ENCODE data around the gene ZNF511. TPM values are rescaled to one million over a fixed set of nuclear protein-coding genes. Genes with fewer than 3 reads are reported as not detected.
A peak's percentile ranks its signal among the peaks of the same experiment; 100 is the strongest.

ZNF511 gene
- total RNA-seq, 1 experiment from 2014 or later, result 49.0 TPM

- no peak for TF ChIP-seq RAD21 (IDR thresholded peaks at IDR 0.05; ENCODE audit: low read depth)
- no peak for TF ChIP-seq EZH2phosphoT487 (IDR thresholded peaks at IDR 0.05; ENCODE audit: borderline replicate concordance)
- TF ChIP-seq REST (IDR thresholded peaks at IDR 0.05; ENCODE audit: low read depth), result no peak
Observed at GRCh38 chr10:133350283-133350949, 41.7 kb downstream of the ZNF511 start (continued).

GRCh38 chr10:133350950-133351329, 42.2 kb downstream of the ZNF511 start:
- H3K4me2 ChIP-seq (ENCODE audit: low read length), result no peak overlapping the region
- ChIA-PET RAD21 (ENCODE audit: low non-redundant PET in 1 of 2, low total read pairs in 2 of 2, uncharacterized antibody in 2 of 2, unreplicated experiment in 2 of 2) (no interaction called here), CTCF (no interaction called here), POLR2A (interaction anchor here (0.6 kb wide), 1 partner anchor 22 kb away, joined by 3 read pairs; no protein-coding TSS in a partner anchor)
- H3K36me3 ChIP-seq (ENCODE audit: control insufficient read depth in 1 of 2, insufficient read depth in 2 of 2, low read length in 2 of 2), result no peaks in the 10 kb centered on the region
- H4K20me1 ChIP-seq (ENCODE audit: insufficient read depth), result no peaks in the 10 kb centered on the region
- BruUV-seq (replicated peaks), result no TSS peak
- H2AFZ ChIP-seq (ENCODE audit: low read depth, low read length, poor library complexity, severe bottlenecking), result no peak overlapping the region
- no peaks in the 10 kb centered on the region for H3K4me1 ChIP-seq (ENCODE audit: control insufficient read depth in 1 of 2, insufficient read depth in 2 of 2, low read length in 2 of 2)
- no peak overlapping the region for H3K4me3 ChIP-seq (replicated peaks in 1 of 2; ENCODE audit: low read depth in 1 of 2, low read length in 2 of 2)
- no peaks in the 10 kb centered on the region; the same call in 1 of the 2 replicates for H3K79me2 ChIP-seq (ENCODE audit: insufficient read depth, low read length)
- ATAC-seq (no peak), DNase-seq (ENCODE audit: low read depth, low spot score) (no peak)
- H3K9me2 ChIP-seq (ENCODE audit: insufficient read depth), result no peaks in the 10 kb centered on the region
- H3K27ac ChIP-seq (ENCODE audit: low read depth, low read length), result no peak overlapping the region
- intact Hi-C loops (cut with micrococcal nuclease), result no loop called here
- H3K9me3 ChIP-seq (ENCODE audit: control insufficient read depth in 1 of 2, insufficient read depth in 1 of 2, low read depth in 1 of 2, low read length in 2 of 2), result no peaks in the 10 kb centered on the region
- TF ChIP-seq ELF1 (IDR thresholded peaks at IDR 0.05; ENCODE audit: borderline replicate concordance, low read depth) (no peak), SP1 (IDR thresholded peaks at IDR 0.05; ENCODE audit: low read depth) (no peak), EGR1 (IDR thresholded peaks at IDR 0.05; ENCODE audit: low read depth) (no peak), REST (IDR thresholded peaks at IDR 0.05; ENCODE audit: low read depth) (no peak), CTCF (IDR thresholded peaks at IDR 0.05 in 2 of 3, conservative IDR thresholded peaks at IDR 0.05 in 1 of 3; ENCODE audit: borderline replicate concordance in 1 of 3, insufficient read depth in 1 of 3, low read depth in 2 of 3, low read length in 2 of 3) (no peak), POLR2AphosphoS5 (IDR thresholded peaks at IDR 0.05; ENCODE audit: low read depth, low read length) (0 out of 2 replicates have a peak, but pooled peaks have one; percentile 17), TCF7L2 (IDR thresholded peaks at IDR 0.05; ENCODE audit: borderline replicate concordance, extremely low read depth, insufficient read depth, insufficient read length) (no peak)
- H3K9ac ChIP-seq (ENCODE audit: low read length), result no peak overlapping the region
- H3K27me3 ChIP-seq (ENCODE audit: insufficient read depth, low read length), result no peaks in the 10 kb centered on the region

Data from HCT116 (cell line).